Measurements from ENCODE around the gene PRMT6.

The PRMT6 gene

GRCh38 chr1:107058245-107059032, 2.0 kb downstream of the PRMT6 start:
- H3K4me3 ChIP-seq (ENCODE audit: control insufficient read depth in 1 of 7, extremely low read depth in 1 of 7, insufficient read depth in 4 of 7, low read depth in 2 of 7, low read length in 6 of 7) = peak overlapping the region in 6 of 7 experiments; percentile 75 to 100 (median 98)
- ChIA-PET CTCF (interaction anchor here (1.4 kb wide), 1 partner anchor 10 kb away, joined by 3 read pairs; no protein-coding TSS in a partner anchor), POLR2A (no interaction called here)
- H3K9me3 ChIP-seq (ENCODE audit: control extremely low read depth in 1 of 5, control insufficient read depth in 4 of 5, insufficient read depth in 2 of 5, low read depth in 1 of 5, low read length in 4 of 5) = no peaks in the 10 kb centered on the region
- peaks cover 0 to 13% (median 6%) of the 10 kb centered on the region in 4 experiments for H3K36me3 ChIP-seq (ENCODE audit: control insufficient read depth in 4 of 4, insufficient read depth in 4 of 4, low read length in 3 of 4)
- peaks cover 8 to 21% (median 16%) of the 10 kb centered on the region in 4 experiments for H3K4me1 ChIP-seq (ENCODE audit: control extremely low read depth in 1 of 4, control insufficient read depth in 4 of 4, insufficient read depth in 4 of 4, low read length in 3 of 4)
- H3K27me3 ChIP-seq (replicated peaks in 2 of 5; ENCODE audit: control insufficient read depth in 4 of 5, insufficient read depth in 5 of 5, low read length in 4 of 5) = no peaks in the 10 kb centered on the region
- peak overlapping the region in 1 of 2 experiments; percentile 8 for H3K27ac ChIP-seq (ENCODE audit: insufficient read depth in 1 of 2, low read depth in 1 of 2, low read length in 2 of 2, poor library complexity in 1 of 2, severe bottlenecking in 2 of 2)
- WGBS (ENCODE audit: insufficient coverage) = no CpG with 5 or more reads among the region's 4 CpGs
- peak in 2 of 3 donors; percentile 32 to 49 for DNase-seq

GRCh38 chr1:107061886-107062285, 5.4 kb downstream of the PRMT6 start:
- no peak for DNase-seq
- Histone ChIP-seq H3K4me1 (ENCODE audit: control extremely low read depth in 1 of 4, control insufficient read depth in 4 of 4, insufficient read depth in 4 of 4, low read length in 3 of 4) (peaks cover 8 to 21% (median 14%) of the 10 kb centered on the region in 4 experiments), H3K36me3 (ENCODE audit: control insufficient read depth in 4 of 4, insufficient read depth in 4 of 4, low read length in 3 of 4) (peaks cover 0 to 13% (median 6%) of the 10 kb centered on the region in 4 experiments), H3K9me3 (ENCODE audit: control extremely low read depth in 1 of 5, control insufficient read depth in 4 of 5, insufficient read depth in 2 of 5, low read depth in 1 of 5, low read length in 4 of 5) (no peaks in the 10 kb centered on the region), H3K4me3 (ENCODE audit: control insufficient read depth in 1 of 7, extremely low read depth in 1 of 7, insufficient read depth in 4 of 7, low read depth in 2 of 7, low read length in 6 of 7) (no peak overlapping the region), H3K27ac (ENCODE audit: insufficient read depth in 1 of 2, low read depth in 1 of 2, low read length in 2 of 2, poor library complexity in 1 of 2, severe bottlenecking in 2 of 2) (no peak overlapping the region), H3K27me3 (replicated peaks in 2 of 5; ENCODE audit: control insufficient read depth in 4 of 5, insufficient read depth in 5 of 5, low read length in 4 of 5) (peaks cover 0 to 5% (median 0%) of the 10 kb centered on the region in 5 experiments)
- 100% methylated on average over 3 of the region's 3 CpGs for WGBS (ENCODE audit: insufficient coverage)
- ChIA-PET CTCF (no interaction called here), POLR2A (no interaction called here)

- Histone ChIP-seq H3K4me3 (ENCODE audit: control insufficient read depth in 1 of 7, extremely low read depth in 1 of 7, insufficient read depth in 4 of 7, low read depth in 2 of 7, low read length in 6 of 7) (no peak overlapping the region), H3K27me3 (replicated peaks in 2 of 5; ENCODE audit: control insufficient read depth in 4 of 5, insufficient read depth in 5 of 5, low read length in 4 of 5) (peaks cover 0 to 4% (median 0%) of the 10 kb centered on the region in 5 experiments), H3K36me3 (ENCODE audit: control insufficient read depth in 4 of 4, insufficient read depth in 4 of 4, low read length in 3 of 4) (no peaks in the 10 kb centered on the region), H3K9me3 (ENCODE audit: control extremely low read depth in 1 of 5, control insufficient read depth in 4 of 5, insufficient read depth in 2 of 5, low read depth in 1 of 5, low read length in 4 of 5) (no peaks in the 10 kb centered on the region), H3K4me1 (ENCODE audit: control extremely low read depth in 1 of 4, control insufficient read depth in 4 of 4, insufficient read depth in 4 of 4, low read length in 3 of 4) (no peaks in the 10 kb centered on the region), H3K27ac (ENCODE audit: insufficient read depth in 1 of 2, low read depth in 1 of 2, low read length in 2 of 2, poor library complexity in 1 of 2, severe bottlenecking in 2 of 2) (no peak overlapping the region)
- ChIA-PET POLR2A (no interaction called here), CTCF (no interaction called here)
- 100% methylated on average over 1 of the region's 4 CpGs for WGBS (ENCODE audit: insufficient coverage)
- DNase-seq = no peak
Observed at GRCh38 chr1:107073493-107073892, 17.0 kb downstream of the PRMT6 start.

GRCh38 chr1:107076841-107077240, 20.4 kb downstream of the PRMT6 start:
- Histone ChIP-seq H3K36me3 (ENCODE audit: control insufficient read depth in 4 of 4, insufficient read depth in 4 of 4, low read length in 3 of 4) (no peaks in the 10 kb centered on the region), H3K4me1 (ENCODE audit: control extremely low read depth in 1 of 4, control insufficient read depth in 4 of 4, insufficient read depth in 4 of 4, low read length in 3 of 4) (no peaks in the 10 kb centered on the region), H3K4me3 (ENCODE audit: control insufficient read depth in 1 of 7, extremely low read depth in 1 of 7, insufficient read depth in 4 of 7, low read depth in 2 of 7, low read length in 6 of 7) (no peak overlapping the region), H3K27me3 (replicated peaks in 2 of 5; ENCODE audit: control insufficient read depth in 4 of 5, insufficient read depth in 5 of 5, low read length in 4 of 5) (peaks cover 0 to 7% (median 0%) of the 10 kb centered on the region in 5 experiments), H3K9me3 (ENCODE audit: control extremely low read depth in 1 of 5, control insufficient read depth in 4 of 5, insufficient read depth in 2 of 5, low read depth in 1 of 5, low read length in 4 of 5) (no peaks in the 10 kb centered on the region), H3K27ac (ENCODE audit: insufficient read depth in 1 of 2, low read depth in 1 of 2, low read length in 2 of 2, poor library complexity in 1 of 2, severe bottlenecking in 2 of 2) (no peak overlapping the region)
- POLR2A ChIA-PET = no interaction called here
- no peak for DNase-seq
- CTCF ChIA-PET = no interaction called here
- 86% methylated on average over 3 of the region's 5 CpGs for WGBS (ENCODE audit: insufficient coverage)

GRCh38 chr1:107079249-107079648, 22.8 kb downstream of the PRMT6 start:
- POLR2A ChIA-PET = no interaction called here
- Histone ChIP-seq H3K36me3 (ENCODE audit: control insufficient read depth in 4 of 4, insufficient read depth in 4 of 4, low read length in 3 of 4) (no peaks in the 10 kb centered on the region), H3K4me1 (ENCODE audit: control extremely low read depth in 1 of 4, control insufficient read depth in 4 of 4, insufficient read depth in 4 of 4, low read length in 3 of 4) (no peaks in the 10 kb centered on the region), H3K9me3 (ENCODE audit: control extremely low read depth in 1 of 5, control insufficient read depth in 4 of 5, insufficient read depth in 2 of 5, low read depth in 1 of 5, low read length in 4 of 5) (no peaks in the 10 kb centered on the region), H3K4me3 (ENCODE audit: control insufficient read depth in 1 of 7, extremely low read depth in 1 of 7, insufficient read depth in 4 of 7, low read depth in 2 of 7, low read length in 6 of 7) (no peak overlapping the region), H3K27ac (ENCODE audit: insufficient read depth in 1 of 2, low read depth in 1 of 2, low read length in 2 of 2, poor library complexity in 1 of 2, severe bottlenecking in 2 of 2) (no peak overlapping the region), H3K27me3 (replicated peaks in 2 of 5; ENCODE audit: control insufficient read depth in 4 of 5, insufficient read depth in 5 of 5, low read length in 4 of 5) (peaks cover 0 to 7% (median 0%) of the 10 kb centered on the region in 5 experiments)
- 50% methylated on average over 1 of the region's 1 CpG for WGBS (ENCODE audit: insufficient coverage)
- DNase-seq = no peak
- CTCF ChIA-PET = no interaction called here

- peaks cover 0 to 2% (median 2%) of the 10 kb centered on the region in 5 experiments for H3K9me3 ChIP-seq (ENCODE audit: control extremely low read depth in 1 of 5, control insufficient read depth in 4 of 5, insufficient read depth in 2 of 5, low read depth in 1 of 5, low read length in 4 of 5)
- POLR2A ChIA-PET = no interaction called here
- H3K4me1 ChIP-seq (ENCODE audit: control extremely low read depth in 1 of 4, control insufficient read depth in 4 of 4, insufficient read depth in 4 of 4, low read length in 3 of 4) = no peaks in the 10 kb centered on the region
- H3K36me3 ChIP-seq (ENCODE audit: control insufficient read depth in 4 of 4, insufficient read depth in 4 of 4, low read length in 3 of 4) = no peaks in the 10 kb centered on the region
- H3K27ac ChIP-seq (ENCODE audit: insufficient read depth in 1 of 2, low read depth in 1 of 2, low read length in 2 of 2, poor library complexity in 1 of 2, severe bottlenecking in 2 of 2) = no peak overlapping the region
- no peak overlapping the region for H3K4me3 ChIP-seq (ENCODE audit: control insufficient read depth in 1 of 7, extremely low read depth in 1 of 7, insufficient read depth in 4 of 7, low read depth in 2 of 7, low read length in 6 of 7)
- CTCF ChIA-PET = no interaction called here
- WGBS (ENCODE audit: insufficient coverage) = 79% methylated on average over 2 of the region's 2 CpGs
- H3K27me3 ChIP-seq (replicated peaks in 2 of 5; ENCODE audit: control insufficient read depth in 4 of 5, insufficient read depth in 5 of 5, low read length in 4 of 5) = peaks cover 0 to 7% (median 0%) of the 10 kb centered on the region in 5 experiments
- DNase-seq = no peak
Observed at GRCh38 chr1:107081102-107081501, 24.6 kb downstream of the PRMT6 start.

GRCh38 chr1:107091418-107091817, 34.9 kb downstream of the PRMT6 start:
- H3K27ac ChIP-seq (ENCODE audit: insufficient read depth in 1 of 2, low read depth in 1 of 2, low read length in 2 of 2, poor library complexity in 1 of 2, severe bottlenecking in 2 of 2) = no peak overlapping the region
- H3K9me3 ChIP-seq (ENCODE audit: control extremely low read depth in 1 of 5, control insufficient read depth in 4 of 5, insufficient read depth in 2 of 5, low read depth in 1 of 5, low read length in 4 of 5) = no peaks in the 10 kb centered on the region
- ChIA-PET CTCF (no interaction called here), POLR2A (no interaction called here)
- no peaks in the 10 kb centered on the region for H3K36me3 ChIP-seq (ENCODE audit: control insufficient read depth in 4 of 4, insufficient read depth in 4 of 4, low read length in 3 of 4)
- H3K4me3 ChIP-seq (ENCODE audit: control insufficient read depth in 1 of 7, extremely low read depth in 1 of 7, insufficient read depth in 4 of 7, low read depth in 2 of 7, low read length in 6 of 7) = no peak overlapping the region
- no peak for DNase-seq
- WGBS (ENCODE audit: insufficient coverage) = no CpG with 5 or more reads among the region's 1 CpG
- no peaks in the 10 kb centered on the region for H3K4me1 ChIP-seq (ENCODE audit: control extremely low read depth in 1 of 4, control insufficient read depth in 4 of 4, insufficient read depth in 4 of 4, low read length in 3 of 4)
- H3K27me3 ChIP-seq (replicated peaks in 2 of 5; ENCODE audit: control insufficient read depth in 4 of 5, insufficient read depth in 5 of 5, low read length in 4 of 5) = peaks cover 0 to 2% (median 0%) of the 10 kb centered on the region in 5 experiments
